GM21529 (cell line): ENCODE results near the gene SMYD3.
"Not testable (repeated sequence)": the region's sequence is repeated elsewhere in the genome, so short reads cannot be mapped to it uniquely, and the experiment has no call there.

Experiments used
- ATAC-seq: cut with Tn5 transposase; IDR thresholded peaks from one replicate; pipeline ENCODE4 v1.9.1; 2021; ENCODE audit not compliant: unreplicated experiment

SMYD3 gene

DNA sequence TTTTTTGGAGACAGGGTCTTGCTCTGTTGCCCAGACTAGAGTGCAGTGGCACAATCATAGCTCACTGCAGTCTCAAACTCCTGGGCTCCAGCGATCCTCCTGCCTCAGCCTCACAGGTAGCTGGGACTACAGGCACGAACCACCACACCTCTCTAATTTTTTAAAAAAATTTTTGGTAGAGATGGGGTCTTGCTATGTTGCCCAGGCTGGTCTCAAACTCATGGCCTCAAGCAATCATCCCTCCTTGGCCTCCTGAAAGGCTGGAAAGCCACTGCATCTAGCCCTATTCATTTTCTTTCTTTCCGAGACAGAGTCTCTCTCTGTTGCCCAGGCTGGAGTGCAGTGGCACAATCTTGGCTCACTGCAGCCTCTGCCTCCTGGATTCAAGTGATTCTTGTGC, 793.1 kb downstream of the SMYD3 start:
- ATAC-seq: not testable (repeated sequence)

DNA sequence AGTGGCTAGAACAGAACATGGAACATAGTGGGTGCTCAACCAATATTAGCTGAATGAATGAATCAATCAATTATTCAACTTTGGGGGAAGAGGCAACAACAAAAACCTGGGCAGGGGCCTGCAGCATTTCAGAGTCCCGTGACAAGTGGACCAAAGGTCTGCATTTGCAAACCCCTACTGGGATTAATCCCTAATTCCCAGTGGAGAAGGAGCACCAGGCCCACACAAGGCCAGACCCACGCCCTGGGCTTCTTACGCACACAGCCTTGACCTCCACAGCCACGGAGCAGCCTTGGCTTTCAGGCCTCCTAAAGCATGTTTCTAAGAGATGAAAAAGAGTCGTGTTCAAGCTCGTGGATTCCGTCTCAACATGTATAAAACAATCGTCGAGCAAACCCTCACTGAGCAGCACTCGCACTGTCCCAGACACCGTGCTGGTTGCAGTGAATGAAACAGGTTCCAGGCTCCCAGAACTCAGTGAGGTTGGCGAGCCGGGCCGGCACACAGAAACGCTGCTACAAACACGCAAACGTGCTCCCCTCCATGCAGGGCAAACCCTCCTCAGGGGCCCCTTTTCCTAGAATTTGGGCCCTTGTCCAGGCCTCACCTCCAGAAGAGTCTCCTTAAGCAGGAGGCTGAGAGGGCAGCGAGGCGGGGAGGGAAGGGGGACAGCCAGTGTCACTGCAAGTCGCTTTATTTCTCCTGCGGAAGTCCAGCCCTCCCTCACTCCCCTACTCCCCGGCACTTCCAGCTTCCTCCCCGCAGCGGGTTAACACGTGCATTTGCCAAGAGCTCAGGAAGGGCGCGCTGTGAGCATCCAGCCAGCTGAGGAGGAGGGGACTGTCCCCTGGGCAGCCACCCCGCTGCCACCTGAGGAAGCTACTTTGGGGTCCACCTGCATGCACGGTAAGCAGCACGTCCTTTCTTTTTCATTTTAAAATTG, 795.8 kb downstream of the SMYD3 start:
- ATAC-seq: no peak

DNA sequence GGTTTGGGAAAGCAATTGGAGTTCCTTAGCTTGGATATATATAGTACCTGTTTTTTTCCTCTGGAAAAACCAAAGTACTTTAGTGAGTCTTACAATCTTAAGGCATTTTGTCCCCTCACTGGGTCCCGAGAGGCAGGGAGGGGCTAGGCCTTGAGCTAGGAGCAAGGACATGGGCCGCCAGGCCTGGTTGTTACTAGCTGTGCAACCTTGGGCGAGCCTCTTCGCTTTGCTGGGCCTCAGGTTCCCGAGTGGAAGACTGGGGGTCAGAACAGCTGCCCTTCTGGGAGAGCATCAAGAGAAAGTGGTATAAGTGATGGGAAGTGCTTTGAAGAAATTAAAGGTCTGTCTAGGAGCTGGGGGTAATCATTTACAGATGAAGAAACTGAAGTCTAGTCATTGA, 799.1 kb downstream of the SMYD3 start:
- ATAC-seq: no peak

DNA sequence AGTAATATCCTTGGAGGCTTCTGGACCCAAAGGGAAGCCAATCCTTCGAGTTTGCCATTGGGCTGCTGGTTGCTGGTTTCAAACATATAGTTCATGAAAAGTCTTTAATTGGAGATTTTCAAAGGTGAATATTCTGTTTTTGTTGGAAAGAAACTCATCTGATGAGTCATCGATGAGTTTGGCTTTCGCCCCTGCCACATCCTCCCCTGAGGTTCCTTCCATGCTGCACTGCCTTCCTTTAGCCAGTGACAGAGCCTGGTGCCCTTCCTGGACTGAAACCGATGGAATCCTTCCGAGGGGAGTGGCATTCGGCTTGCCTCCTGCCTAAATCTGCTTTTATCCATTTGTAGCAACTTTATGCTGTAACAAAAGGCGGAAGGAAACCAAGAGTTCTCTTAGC, 802.3 kb downstream of the SMYD3 start:
- ATAC-seq: no peak

DNA sequence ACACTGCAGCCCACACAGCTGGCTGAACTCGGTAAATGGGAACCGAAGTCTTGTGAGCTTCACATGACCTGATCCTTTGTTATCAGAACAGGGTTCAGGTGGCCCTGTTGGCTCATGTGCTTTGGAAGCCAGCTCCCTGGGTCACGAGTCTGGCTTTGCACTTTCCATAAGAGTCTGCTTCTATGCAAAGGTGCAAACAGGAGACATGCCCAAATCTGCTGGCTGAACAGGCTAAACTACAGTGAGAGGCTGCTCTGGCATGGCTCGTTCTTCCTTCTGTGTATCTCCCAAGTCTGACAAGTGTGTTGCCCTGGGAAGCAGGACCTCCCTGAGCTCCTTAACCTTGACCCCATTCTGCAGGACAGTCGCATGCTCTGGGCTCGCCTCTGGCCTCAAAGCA, 802.7 kb downstream of the SMYD3 start:
- no peak for ATAC-seq

DNA sequence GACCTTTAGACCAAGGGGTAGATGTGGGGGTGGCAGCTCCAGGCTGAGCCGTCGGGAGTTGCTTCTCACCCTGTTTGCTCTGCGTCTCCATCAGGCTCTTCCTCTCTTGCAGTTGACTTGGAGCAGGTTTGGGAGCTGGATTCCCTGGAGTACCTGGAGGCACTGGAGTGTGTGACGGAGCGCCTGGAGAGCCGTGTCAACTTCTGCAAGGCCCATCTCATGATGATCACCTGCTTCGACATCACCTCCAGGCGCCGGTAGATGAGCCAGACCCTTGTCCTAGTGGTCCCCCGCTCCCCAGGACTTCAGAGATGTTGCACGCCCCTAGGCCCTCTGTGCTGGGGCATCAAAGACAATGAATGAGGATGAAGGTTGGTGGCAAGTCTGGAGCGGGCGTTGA, 804.7 kb downstream of the SMYD3 start:
- no peak for ATAC-seq

DNA sequence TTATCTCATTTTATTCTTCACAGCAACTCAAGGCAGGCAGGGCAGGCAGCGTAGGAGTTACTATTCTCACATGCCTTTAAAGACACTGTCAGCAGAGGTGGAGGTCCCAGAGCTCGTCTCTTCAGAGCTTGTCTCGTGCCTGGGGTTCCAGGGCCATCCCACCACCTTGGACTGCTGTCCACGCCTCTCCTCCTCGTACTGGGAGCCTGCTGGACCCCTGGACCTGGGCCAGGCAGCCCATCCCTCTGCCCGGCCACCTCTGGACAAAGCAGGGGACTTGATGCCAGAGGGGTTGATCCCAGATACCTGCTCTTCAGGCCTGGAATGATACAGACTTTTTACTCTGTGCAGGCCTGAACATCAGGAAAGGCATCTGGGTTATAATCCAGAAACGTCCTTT, 805.4 kb downstream of the SMYD3 start:
- no peak for ATAC-seq

DNA sequence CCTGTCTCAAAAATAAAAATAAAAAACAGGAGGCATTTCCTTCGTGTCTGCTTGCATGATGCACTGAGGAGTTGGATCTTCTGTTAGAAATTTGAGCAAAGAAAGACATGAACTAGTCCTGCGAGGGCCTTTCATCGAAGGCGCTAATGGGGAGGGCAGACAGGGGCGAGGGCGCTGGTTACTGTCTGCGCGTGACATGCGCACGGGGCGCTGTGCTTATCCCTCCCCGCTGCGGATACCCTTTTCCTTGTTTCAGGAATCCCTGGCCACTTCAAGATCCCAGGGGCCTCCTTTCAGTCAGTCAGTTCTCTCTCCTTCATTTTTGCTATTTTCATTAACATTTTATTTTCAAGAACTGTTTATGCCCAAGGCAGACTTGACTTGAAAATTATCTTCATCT, 806.4 kb downstream of the SMYD3 start:
- ATAC-seq: no peak
